Measurements from ENCODE around the gene IDUA. TPM values are rescaled to one million over a fixed set of nuclear protein-coding genes. Genes with fewer than 3 reads are reported as not detected.

IDUA gene
- polyA plus RNA-seq, 1 donor (not counting 4 experiments of a cell fraction or from before 2014, with no cell fraction given), result 1.2 TPM

- H3K27ac ChIP-seq (ENCODE audit: control insufficient read depth, insufficient read depth, low read length), result peak within 1 kb of the TSS; percentile 61
- TF ChIP-seq EZH2 (IDR thresholded peaks at IDR 0.05; ENCODE audit: low read length), result no peak
- dilution Hi-C loops (cut with MboI; ENCODE audit: extremely low pct_ligation_motif_present, low sequenced_read_pairs), result no loop called here
- no peaks in the 10 kb centered on the region for H3K9me3 ChIP-seq (ENCODE audit: control insufficient read depth, low read depth, low read length)
- H3K4me2 ChIP-seq (ENCODE audit: control insufficient read depth, extremely low read depth, insufficient read depth, low read depth, low read length), result peak within 1 kb of the TSS; percentile 87
- peak within 1 kb of the TSS; percentile 63 for H2AFZ ChIP-seq (ENCODE audit: control insufficient read depth, low read length)
- H3K79me2 ChIP-seq (ENCODE audit: control insufficient read depth, insufficient read depth, low read length), result no peaks in the 10 kb centered on the region
- H4K20me1 ChIP-seq (ENCODE audit: control insufficient read depth, extremely low read depth, insufficient read depth, low read length), result peaks cover 2% of the 10 kb centered on the region
- H3K4me1 ChIP-seq (ENCODE audit: control insufficient read depth, extremely low read depth, insufficient read depth, low read length), result peaks cover 15% of the 10 kb centered on the region
- H3K9ac ChIP-seq (ENCODE audit: control insufficient read depth, extremely low read depth, insufficient read depth, low read length), result peak within 1 kb of the TSS; percentile 69
- DNase-seq (ENCODE audit: low read depth, low spot score) (no peak), FAIRE-seq (no peak)
- H3K9me1 ChIP-seq (ENCODE audit: control insufficient read depth, extremely low read depth, insufficient read depth, low read length), result no peaks in the 10 kb centered on the region
- peaks cover 25% of the 10 kb centered on the region for H3K27me3 ChIP-seq (ENCODE audit: control insufficient read depth, extremely low read depth, insufficient read depth, low read length)
- H3K4me3 ChIP-seq (ENCODE audit: control insufficient read depth in 2 of 3, extremely low read depth in 1 of 3, insufficient read depth in 2 of 3, low read depth in 1 of 3, low read length in 3 of 3), result peak within 1 kb of the TSS; percentile 48 to 67 (median 59)
- no peaks in the 10 kb centered on the region for H3K36me3 ChIP-seq (ENCODE audit: control insufficient read depth in 2 of 2, extremely low read depth in 1 of 2, insufficient read depth in 2 of 2, low read length in 2 of 2)
Observed at GRCh38 chr4:1011022-1011665, 24.3 kb downstream of the IDUA start, which contains the start of gene FGFRL1. FGFRL1 (plus strand) TSS chr4:1011626; CDS start chr4:1012486, 860 bp downstream.

DNA sequence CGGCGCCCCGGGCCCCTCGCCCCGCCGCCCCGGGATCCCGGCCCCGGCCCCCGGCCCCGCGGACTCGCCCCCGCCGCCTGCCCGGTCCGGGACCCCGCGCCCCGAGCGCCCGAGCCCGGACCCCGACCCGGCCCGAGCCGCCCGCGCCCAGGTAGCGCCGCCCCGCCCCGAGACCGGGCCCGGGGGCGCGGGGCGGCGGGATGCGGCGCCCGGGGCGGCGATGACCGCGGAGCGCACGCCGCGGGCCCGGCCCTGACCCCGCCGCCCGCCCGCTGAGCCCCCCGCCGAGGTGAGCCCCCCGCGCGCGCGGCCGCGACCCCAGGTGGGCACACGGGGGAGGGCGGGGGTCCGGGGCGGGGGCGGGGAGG, 24.8 kb downstream of the IDUA start:
- Histone ChIP-seq H3K9ac (ENCODE audit: control insufficient read depth, extremely low read depth, insufficient read depth, low read length) (no peak overlapping the region), H4K20me1 (ENCODE audit: control insufficient read depth, extremely low read depth, insufficient read depth, low read length) (peaks cover 2% of the 10 kb centered on the region), H3K79me2 (ENCODE audit: control insufficient read depth, insufficient read depth, low read length) (no peaks in the 10 kb centered on the region), H3K27me3 (ENCODE audit: control insufficient read depth, extremely low read depth, insufficient read depth, low read length) (peaks cover 22% of the 10 kb centered on the region), H3K4me1 (ENCODE audit: control insufficient read depth, extremely low read depth, insufficient read depth, low read length) (peaks cover 15% of the 10 kb centered on the region), H3K36me3 (ENCODE audit: control insufficient read depth in 2 of 2, extremely low read depth in 1 of 2, insufficient read depth in 2 of 2, low read length in 2 of 2) (no peaks in the 10 kb centered on the region), H2AFZ (ENCODE audit: control insufficient read depth, low read length) (no peak overlapping the region), H3K9me1 (ENCODE audit: control insufficient read depth, extremely low read depth, insufficient read depth, low read length) (no peaks in the 10 kb centered on the region), H3K9me3 (ENCODE audit: control insufficient read depth, low read depth, low read length) (no peaks in the 10 kb centered on the region), H3K4me2 (ENCODE audit: control insufficient read depth, extremely low read depth, insufficient read depth, low read depth, low read length) (no peak overlapping the region), H3K4me3 (ENCODE audit: control insufficient read depth in 2 of 3, extremely low read depth in 1 of 3, insufficient read depth in 2 of 3, low read depth in 1 of 3, low read length in 3 of 3) (peak overlapping the region in 1 of 3 experiments; percentile 40), H3K27ac (ENCODE audit: control insufficient read depth, insufficient read depth, low read length) (no peak overlapping the region)
- FAIRE-seq, result no peak
- no peak for DNase-seq (ENCODE audit: low read depth, low spot score)
- dilution Hi-C loops (cut with MboI; ENCODE audit: extremely low pct_ligation_motif_present, low sequenced_read_pairs), result no loop called here
- TF ChIP-seq CTCF (optimal IDR thresholded peaks at IDR 0.05 in 1 of 3, IDR thresholded peaks at IDR 0.05 in 1 of 3, conservative IDR thresholded peaks at IDR 0.05 in 1 of 3; ENCODE audit: extremely low read depth in 1 of 3, insufficient read depth in 2 of 3, low read length in 3 of 3), result no peak
